K562 (cell line): ENCODE data around the gene MEAF6. TPM values are rescaled to one million over a fixed set of nuclear protein-coding genes. Genes with fewer than 3 reads are reported as not detected.
A peak's percentile ranks its signal among the peaks of the same experiment; 100 is the strongest.

Experiments used
- GABPB2 ChIP-seq: fragments of 250-450 bp; sonication (Bioruptor Pico); conservative IDR thresholded peaks from 2 replicates; pipeline ENCODE4 v1.5.1; 2021; ENCODE audit warnings: mild to moderate bottlenecking
- JUND ChIP-seq, 2 experiments: IDR thresholded peaks; 2 replicates in 1 of 2; 3 replicates in 1 of 2; pipeline ENCODE4 v1.6.1; 2011; ENCODE audit warnings: borderline replicate concordance in 2 of 2, low read depth in 2 of 2, low read length in 2 of 2, improper control_type of control experiment in 1 of 2, missing biosample characterization in 1 of 2, missing genetic modification characterization in 1 of 2, missing genetic modification reagents in 1 of 2
- KLF13 ChIP-seq: fragments of 450-650 bp; IDR thresholded peaks from 2 replicates; pipeline ENCODE4 v1.6.1; 2016; ENCODE audit warnings: missing genetic modification characterization, low read depth, mild to moderate bottlenecking, missing compliant biosample characterization, moderate library complexity, borderline replicate concordance
- MYC ChIP-seq, 2 experiments: fragments of 250-450 bp in 1 of 2; sonication (Bioruptor Pico) in 1 of 2; IDR thresholded peaks; 2 replicates each; pipeline versions ENCODE4 v1.5.1 to v1.6.1; 2012 to 2021; ENCODE audit warnings: low read depth in 2 of 2, borderline replicate concordance in 1 of 2, improper control_type of control experiment in 1 of 2, low read length in 1 of 2, mild to moderate bottlenecking in 1 of 2, moderate library complexity in 1 of 2
- NRF1 ChIP-seq, 2 experiments: fragments of 450-650 bp; IDR thresholded peaks in 1 of 2; conservative IDR thresholded peaks in 1 of 2; 2 replicates each; pipeline ENCODE4 v1.6.1; 2014; ENCODE audit warnings: mild to moderate bottlenecking in 2 of 2
- OTX1 ChIP-seq: fragments of 450-650 bp; formaldehyde crosslinking; IDR thresholded peaks from 2 replicates; pipeline ENCODE4 v1.4.0; 2022; ENCODE audit warnings: mild to moderate bottlenecking
- PRMT5 ChIP-seq: sonication (generic); formaldehyde crosslinking; IDR thresholded peaks from 2 replicates; pipeline ENCODE4 v1.5.0; 2020; ENCODE audit warnings: missing genetic modification reagents
- THRAP3 ChIP-seq: fragments of 450-650 bp; IDR thresholded peaks from 2 replicates; pipeline ENCODE4 v1.6.1; 2016; ENCODE audit warnings: mild to moderate bottlenecking, inconsistent platforms, borderline replicate concordance
- ZNF121 ChIP-seq: sonication (generic); formaldehyde crosslinking; conservative IDR thresholded peaks from 2 replicates; pipeline ENCODE4 v1.8.0; 2022; ENCODE audit warnings: missing genetic modification reagents
- ZNF174 ChIP-seq: fragments of 250-450 bp; sonication (Bioruptor Pico); IDR thresholded peaks from 2 replicates; pipeline ENCODE4 v1.4.0; 2020; ENCODE audit warnings: mild to moderate bottlenecking
- ZNF175 ChIP-seq: fragments of 200-800 bp; sonication (Bioruptor generic); IDR thresholded peaks from 2 replicates; pipeline ENCODE4 v1.6.1; 2016; ENCODE audit warnings: low read depth, mild to moderate bottlenecking, missing genetic modification characterization, missing compliant biosample characterization
- ZNF274 ChIP-seq: IDR thresholded peaks from 2 replicates; pipeline ENCODE4 v1.6.1; 2011; ENCODE audit warnings: low read depth, mild to moderate bottlenecking, low read length, moderate library complexity, borderline replicate concordance
- ZNF699 ChIP-seq: fragments of 250-450 bp; sonication (Bioruptor Pico); IDR thresholded peaks from 2 replicates; pipeline ENCODE4 v1.8.0; 2021; ENCODE audit warnings: mild to moderate bottlenecking, moderate library complexity; ENCODE audit not compliant: insufficient replicate concordance
- polyA plus RNA-seq, 8 experiments: library from polyadenylated mRNA; depleted of rRNA in 4 of 8; stranded (reverse) in 5 of 8; unstranded in 3 of 8; fragments of >200 nt; fragmentation: Nextera tagmentation in 2 of 8; fragmentation: Illumina TruSeq in 1 of 8; extraction: Ambion mirVana in 2 of 8; extraction: Trizol in 1 of 8; gene quantifications; 2 replicates each; pipeline versions ENCODE4 v1.2.1 to v1.2.3, GENCODE V29; 2011 to 2014; ENCODE audit warnings: inconsistent platforms in 1 of 8, missing spikeins in 1 of 8
- total RNA-seq, 7 experiments: library from RNA; depleted of rRNA in 6 of 7; stranded (reverse); fragments of >200 nt in 6 of 7; fragmentation: Illumina TruSeq in 2 of 7; extraction: Trizol in 2 of 7; gene quantifications; 2 replicates each; pipeline versions ENCODE4 v1.2.1 to v1.2.3, GENCODE V29; 2011 to 2021; ENCODE audit warnings: low replicate concordance in 1 of 7
- TF ChIP-seq, protein P1 (sequence below): fragments of 200-800 bp; sonication (Bioruptor generic); IDR thresholded peaks from 2 replicates; pipeline ENCODE4 v1.6.1; 2017; ENCODE audit warnings: missing genetic modification characterization, missing compliant biosample characterization
- TF ChIP-seq, protein P2 (sequence below), 2 experiments: IDR thresholded peaks; 2 replicates each; pipeline ENCODE4 v1.6.1; 2012; ENCODE audit warnings: improper control_type of control experiment in 2 of 2, low read depth in 2 of 2, low read length in 2 of 2, borderline replicate concordance in 1 of 2

MEAF6 gene
- total and polyA plus RNA-seq, 9 of the 15 experiments (the other 6 are each of a cell fraction or from before 2014, with no cell fraction given), result 55.0 to 151 (median 92.3) TPM

DNA sequence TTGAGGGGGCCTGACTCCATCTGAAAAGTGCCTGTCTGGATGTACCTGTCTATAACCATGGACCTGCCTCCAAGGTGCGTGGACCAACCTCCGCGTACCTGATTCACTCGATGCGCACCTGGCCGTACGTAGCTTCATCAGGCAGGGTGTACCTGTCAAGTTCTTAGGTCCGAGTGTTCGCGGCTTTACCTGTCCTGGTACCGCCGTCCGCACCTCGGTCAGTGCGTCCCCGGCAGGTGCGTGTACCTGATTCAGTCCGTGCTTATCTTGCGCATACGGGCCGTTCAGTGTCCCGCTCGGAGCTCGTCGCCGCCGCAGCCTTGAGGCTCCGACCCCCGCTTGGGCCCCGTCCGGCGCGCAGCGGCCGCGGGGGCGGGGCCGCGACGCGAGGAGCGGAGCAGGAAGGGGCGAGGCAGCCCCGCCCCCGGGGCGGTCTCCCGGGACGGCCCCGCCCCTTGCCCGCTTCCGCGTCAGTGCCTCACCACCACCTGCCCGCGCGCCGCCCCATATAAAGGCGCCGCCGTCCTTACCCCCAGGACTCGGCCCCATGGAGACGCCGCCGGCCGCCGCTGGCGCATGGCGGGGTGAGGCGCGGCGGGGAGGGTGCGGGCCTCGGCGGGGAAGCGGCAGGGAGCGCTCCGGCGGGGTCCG lies 40.4 kb downstream of the MEAF6 start, which contains the start of gene ZC3H12A (continued):
- TF ChIP-seq THRAP3 (no peak), NRF1 (conservative IDR thresholded peaks at IDR 0.05 in 1 of 2, IDR thresholded peaks at IDR 0.05 in 1 of 2) (peak in 1 of 2 experiments; percentile 79), MYC (IDR thresholded peaks at IDR 0.05; ENCODE audit: low read depth, low read length) (peak; percentile 86), MYC (CRISPR knock-in tag; IDR thresholded peaks at IDR 0.05; ENCODE audit: borderline replicate concordance, low read depth) (no peak), KLF13 (peak; percentile 74; the same call in 1 of the 2 replicates), PRMT5 (CRISPR knock-in tag) (no peak), ZNF174 (no peak), GABPB2 (no peak), JUND (IDR thresholded peaks at IDR 0.05; ENCODE audit: borderline replicate concordance, low read depth, low read length) (peak; percentile 52), JUND (tag; IDR thresholded peaks at IDR 0.05; ENCODE audit: borderline replicate concordance, low read depth, low read length) (peak; percentile 25; the same call in 1 of the 3 replicates), ZNF121 (CRISPR knock-in tag) (no peak), ZNF274 (no peak), OTX1 (no peak), ZNF175 (CRISPR knock-in tag) (no peak), ZNF699 (CRISPR knock-in tag) (no peak)
- TF ChIP-seq, protein P1, sequence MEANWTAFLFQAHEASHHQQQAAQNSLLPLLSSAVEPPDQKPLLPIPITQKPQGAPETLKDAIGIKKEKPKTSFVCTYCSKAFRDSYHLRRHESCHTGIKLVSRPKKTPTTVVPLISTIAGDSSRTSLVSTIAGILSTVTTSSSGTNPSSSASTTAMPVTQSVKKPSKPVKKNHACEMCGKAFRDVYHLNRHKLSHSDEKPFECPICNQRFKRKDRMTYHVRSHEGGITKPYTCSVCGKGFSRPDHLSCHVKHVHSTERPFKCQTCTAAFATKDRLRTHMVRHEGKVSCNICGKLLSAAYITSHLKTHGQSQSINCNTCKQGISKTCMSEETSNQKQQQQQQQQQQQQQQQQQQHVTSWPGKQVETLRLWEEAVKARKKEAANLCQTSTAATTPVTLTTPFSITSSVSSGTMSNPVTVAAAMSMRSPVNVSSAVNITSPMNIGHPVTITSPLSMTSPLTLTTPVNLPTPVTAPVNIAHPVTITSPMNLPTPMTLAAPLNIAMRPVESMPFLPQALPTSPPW (CRISPR knock-in tag), result peak; percentile 89
- TF ChIP-seq, protein P2, sequence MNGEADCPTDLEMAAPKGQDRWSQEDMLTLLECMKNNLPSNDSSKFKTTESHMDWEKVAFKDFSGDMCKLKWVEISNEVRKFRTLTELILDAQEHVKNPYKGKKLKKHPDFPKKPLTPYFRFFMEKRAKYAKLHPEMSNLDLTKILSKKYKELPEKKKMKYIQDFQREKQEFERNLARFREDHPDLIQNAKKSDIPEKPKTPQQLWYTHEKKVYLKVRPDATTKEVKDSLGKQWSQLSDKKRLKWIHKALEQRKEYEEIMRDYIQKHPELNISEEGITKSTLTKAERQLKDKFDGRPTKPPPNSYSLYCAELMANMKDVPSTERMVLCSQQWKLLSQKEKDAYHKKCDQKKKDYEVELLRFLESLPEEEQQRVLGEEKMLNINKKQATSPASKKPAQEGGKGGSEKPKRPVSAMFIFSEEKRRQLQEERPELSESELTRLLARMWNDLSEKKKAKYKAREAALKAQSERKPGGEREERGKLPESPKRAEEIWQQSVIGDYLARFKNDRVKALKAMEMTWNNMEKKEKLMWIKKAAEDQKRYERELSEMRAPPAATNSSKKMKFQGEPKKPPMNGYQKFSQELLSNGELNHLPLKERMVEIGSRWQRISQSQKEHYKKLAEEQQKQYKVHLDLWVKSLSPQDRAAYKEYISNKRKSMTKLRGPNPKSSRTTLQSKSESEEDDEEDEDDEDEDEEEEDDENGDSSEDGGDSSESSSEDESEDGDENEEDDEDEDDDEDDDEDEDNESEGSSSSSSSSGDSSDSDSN (IDR thresholded peaks at IDR 0.05; ENCODE audit: borderline replicate concordance in 1 of 2, low read depth in 2 of 2, low read length in 2 of 2), result peak in 1 of 2 experiments; percentile 34; a peak in 2 of 4 replicates
